Nephron (organoid): ENCODE results near the gene SPOCK2.

Experiments
- H3K27ac Mint-ChIP-seq, 3 experiments: 2 replicates each; pipeline ENCODE4 v1.8.0; 2020; ENCODE audit warnings: mixed read lengths in 3 of 3, mild to moderate bottlenecking in 2 of 3, moderate library complexity in 1 of 3
- H3K27me3 Mint-ChIP-seq: 2 replicates; pipeline ENCODE4 v1.8.0; 2021; ENCODE audit warnings: low read depth, mild to moderate bottlenecking, moderate library complexity, mixed read lengths
- H3K36me3 Mint-ChIP-seq: 2 replicates; pipeline ENCODE4 v1.8.0; 2020; ENCODE audit warnings: low read depth, mixed read lengths
- H3K4me1 Mint-ChIP-seq: 2 replicates; pipeline ENCODE4 v1.8.0; 2020; ENCODE audit warnings: mixed read lengths
- H3K4me3 Mint-ChIP-seq, 3 experiments: 2 replicates each; pipeline ENCODE4 v1.8.0; 2020; ENCODE audit warnings: mild to moderate bottlenecking in 3 of 3, mixed read lengths in 3 of 3, moderate library complexity in 2 of 3
- H3K9me3 Mint-ChIP-seq: 2 replicates; pipeline ENCODE4 v1.8.0; 2020; ENCODE audit warnings: mixed read lengths
- CTCF ChIP-seq, 3 experiments: fragments of 200-600 bp; sonication (generic); IDR thresholded peaks; one replicate each; pipeline ENCODE4 v1.5.0; 2021; ENCODE audit warnings: antibody characterized with exemption in 3 of 3; ENCODE audit not compliant: unreplicated experiment in 3 of 3

The SPOCK2 gene

GRCh38 chr10:72074574-72075375, 13.6 kb downstream of the SPOCK2 start:
- Mint-ChIP-seq H3K4me3 (no peak overlapping the region), H3K9me3 (no peaks in the 10 kb centered on the region), H3K4me1 (peaks cover 16% of the 10 kb centered on the region), H3K36me3 (peaks cover 4% of the 10 kb centered on the region), H3K27me3 (no peaks in the 10 kb centered on the region), H3K27ac (no peak overlapping the region)
- no peak for TF ChIP-seq CTCF (IDR thresholded peaks at IDR 0.05; ENCODE audit: unreplicated experiment in 3 of 3)

GRCh38 chr10:72073708-72074573, 14.4 kb downstream of the SPOCK2 start:
- H3K27me3 Mint-ChIP-seq: no peaks in the 10 kb centered on the region

GRCh38 chr10:72072639-72073038, 15.7 kb downstream of the SPOCK2 start:
- no peak overlapping the region for H3K4me3 Mint-ChIP-seq

More at GRCh38 chr10:72073708-72074573, 14.4 kb downstream of the SPOCK2 start:
- H3K27ac Mint-ChIP-seq: peak overlapping the region in 2 of 3 experiments; percentile 36 to 55
- peaks cover 18% of the 10 kb centered on the region for H3K4me1 Mint-ChIP-seq
- no peaks in the 10 kb centered on the region for H3K9me3 Mint-ChIP-seq
- TF ChIP-seq CTCF (IDR thresholded peaks at IDR 0.05; ENCODE audit: unreplicated experiment in 3 of 3): no peak
- peaks cover 4% of the 10 kb centered on the region for H3K36me3 Mint-ChIP-seq
- H3K4me3 Mint-ChIP-seq: peak overlapping the region in 1 of 3 experiments; percentile 12

DNA sequence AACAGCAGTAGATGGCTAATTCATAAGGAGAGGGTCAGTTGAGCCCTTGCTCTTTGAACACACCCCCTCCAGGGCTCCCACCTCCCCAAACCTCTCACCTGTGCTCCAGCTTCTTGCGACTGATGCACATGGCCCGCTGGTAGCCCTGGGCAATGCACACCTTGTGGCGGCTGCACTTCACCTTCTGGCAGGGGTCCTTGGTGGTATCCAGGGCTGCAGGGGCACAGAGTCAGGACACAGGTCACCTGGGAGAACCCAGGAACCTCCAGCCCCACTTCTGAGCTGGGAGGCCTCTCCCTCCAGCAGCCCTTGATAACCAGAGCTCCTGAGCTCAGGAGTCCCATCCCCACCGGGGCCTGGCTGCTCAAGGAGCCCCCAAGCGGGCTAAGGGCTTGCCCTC, 16.3 kb downstream of the SPOCK2 start:
- H3K4me3 Mint-ChIP-seq: no peak overlapping the region

More at GRCh38 chr10:72072639-72073038, 15.7 kb downstream of the SPOCK2 start:
- no peak overlapping the region for H3K27ac Mint-ChIP-seq
- peaks cover 19% of the 10 kb centered on the region for H3K4me1 Mint-ChIP-seq
- peaks cover 5% of the 10 kb centered on the region for H3K27me3 Mint-ChIP-seq
- no peaks in the 10 kb centered on the region for H3K9me3 Mint-ChIP-seq
- TF ChIP-seq CTCF (IDR thresholded peaks at IDR 0.05; ENCODE audit: unreplicated experiment in 3 of 3): no peak
- H3K36me3 Mint-ChIP-seq: peaks cover 4% of the 10 kb centered on the region

More for the DNA sequence above, 16.3 kb downstream of the SPOCK2 start:
- TF ChIP-seq CTCF (IDR thresholded peaks at IDR 0.05; ENCODE audit: unreplicated experiment in 3 of 3): no peak
- Mint-ChIP-seq H3K27ac (no peak overlapping the region), H3K4me1 (peaks cover 22% of the 10 kb centered on the region), H3K9me3 (no peaks in the 10 kb centered on the region), H3K27me3 (peaks cover 5% of the 10 kb centered on the region), H3K36me3 (peaks cover 4% of the 10 kb centered on the region)
